Vagina (tissue), 2 donors: Measurements from ENCODE around the gene TANC2.

Experiments used
- CTCF ChIP-seq, 3 experiments: fragments of 450-650 bp in 2 of 3; fragments of 200-600 bp in 1 of 3; sonication (generic) in 1 of 3; IDR thresholded peaks; one replicate each; pipeline ENCODE4 v1.5.1; 2017 to 2019; ENCODE audit warnings: antibody characterized with exemption in 3 of 3, mild to moderate bottlenecking in 2 of 3, moderate library complexity in 2 of 3
- POLR2A ChIP-seq, 2 donors: fragments of 450-650 bp; IDR thresholded peaks; one replicate each; pipeline ENCODE4 v1.6.1; 2017; ENCODE audit warnings: antibody characterized with exemption in 2 of 2, mild to moderate bottlenecking in 2 of 2, moderate library complexity in 2 of 2
- POLR2AphosphoS5 ChIP-seq, 2 donors: sonication (generic); formaldehyde crosslinking; IDR thresholded peaks; one replicate each; pipeline ENCODE4 v1.9.0; 2017; ENCODE audit warnings: antibody characterized with exemption in 2 of 2, mild to moderate bottlenecking in 2 of 2, low read depth in 1 of 2; ENCODE audit not compliant: insufficient read depth in 1 of 2

GRCh38 chr17:62966426-62967204 is 580 bp downstream of the TANC2 start:
- TF ChIP-seq CTCF (IDR thresholded peaks at IDR 0.05), result no peak
- no peak for TF ChIP-seq POLR2AphosphoS5 (IDR thresholded peaks at IDR 0.05; ENCODE audit: insufficient read depth in 1 of 2, low read depth in 1 of 2)
- no peak for TF ChIP-seq POLR2A (IDR thresholded peaks at IDR 0.05)
